Ovary (tissue), 9 donors: ENCODE data around the gene ZBTB47. TPM values are rescaled to one million over a fixed set of nuclear protein-coding genes. Genes with fewer than 3 reads are reported as not detected.

Source experiments
- DNase-seq, 5 donors: peaks; one replicate each; pipeline ENCODE4 v3.0.0-alpha.2; 2019 to 2020
- H3K27ac ChIP-seq, 2 donors: fragments of 200-600 bp; one replicate each; pipeline versions ENCODE4 v1.5.1 to v1.8.0; 2019 to 2022
- H3K27me3 ChIP-seq: fragments of 200-600 bp; one replicate; pipeline ENCODE4 v1.8.0; 2022
- H3K36me3 ChIP-seq: fragments of 200-600 bp; sonication (generic); one replicate; pipeline ENCODE4 v1.5.1; 2019
- H3K4me1 ChIP-seq: one replicate; pipeline ENCODE4 v1.8.1; 2013; ENCODE audit warnings: mild to moderate bottlenecking, moderate library complexity; ENCODE audit not compliant: insufficient read depth
- H3K4me3 ChIP-seq: fragments of 200-600 bp; sonication (generic); one replicate; pipeline ENCODE4 v1.5.1; 2017
- H3K9me3 ChIP-seq, 2 donors: fragments of 200-600 bp in 1 of 2; sonication (generic) in 1 of 2; one replicate each; pipeline versions ENCODE4 v1.5.1 to v1.8.1; 2013 to 2019; ENCODE audit warnings: mild to moderate bottlenecking in 1 of 2, moderate library complexity in 1 of 2
- CTCF ChIP-seq, 3 donors: fragments of 450-650 bp in 2 of 3; fragments of 200-600 bp in 1 of 3; IDR thresholded peaks; one replicate each; pipeline versions ENCODE4 v1.5.1 to v1.8.0; 2016 to 2022; ENCODE audit warnings: antibody characterized with exemption in 3 of 3, mild to moderate bottlenecking in 1 of 3
- EP300 ChIP-seq: sonication (generic); formaldehyde crosslinking; IDR thresholded peaks from one replicate; pipeline ENCODE4 v1.6.1; 2017; ENCODE audit warnings: antibody characterized with exemption
- POLR2A ChIP-seq: fragments of 450-650 bp; IDR thresholded peaks from one replicate; pipeline ENCODE4 v1.6.1; 2017; ENCODE audit warnings: antibody characterized with exemption, mild to moderate bottlenecking, moderate library complexity
- WGBS, 3 donors: extraction: QIAGEN DNeasy Blood & Tissue Kit in 1 of 3; methylation state at CpG; one replicate each; pipeline versions ENCODE4 v1.1.5 to v1.1.7; 2013 to 2017; 5-methylcytosine and 5-hydroxymethylcytosine counted together
- intact Hi-C, 4 donors: fragments of 100-400 bp; cut with DNase I; formaldehyde crosslinking; loops; one replicate each; pipeline versions ENCODE4 v1.11.0 to v1.15.1; 2022 to 2023
- polyA plus RNA-seq, 2 donors: library from polyadenylated mRNA; stranded (reverse); fragments of 200-250 nt in 1 of 2; fragments of 350-450 nt in 1 of 2; fragmentation: Illumina TruSeq in 1 of 2; extraction: RNeasy Lipid Tissue Mini Kit (QIAGEN cat#74804) in 1 of 2; gene quantifications; one replicate each; pipeline ENCODE4 v1.2.3, GENCODE V29; 2013 to 2014
- total RNA-seq, 7 donors: library from RNA; depleted of rRNA in 2 of 7; stranded (reverse); fragments of >200 nt in 2 of 7; fragmentation: NEBNext Ultra II Directional in 3 of 7; extraction: Animal tissue kit (Norgen Biotek cat#: 25700) in 3 of 7; gene quantifications; one replicate each; pipeline versions ENCODE4 v1.1.0 to v1.2.4, GENCODE V29; 2016 to 2023
- donor health status: DM: no; HTN: no; CAD: no; lungs with moderate emphysema.
- donor health status: DM: no; HTN: no; CAD: no.
- donor health status: Bipolar disorder and iron deficiency.
- donor health status: DM: yes; HTN: yes; CAD: no.
- donor health status: DM: no; HTN: no; CAD: no.
- donor health status: DM: yes; HTN: yes; CAD: no.

ZBTB47 gene
- total and polyA plus RNA-seq, 9 donors = 7.7 to 41.9 (median 25.0) TPM

DNA sequence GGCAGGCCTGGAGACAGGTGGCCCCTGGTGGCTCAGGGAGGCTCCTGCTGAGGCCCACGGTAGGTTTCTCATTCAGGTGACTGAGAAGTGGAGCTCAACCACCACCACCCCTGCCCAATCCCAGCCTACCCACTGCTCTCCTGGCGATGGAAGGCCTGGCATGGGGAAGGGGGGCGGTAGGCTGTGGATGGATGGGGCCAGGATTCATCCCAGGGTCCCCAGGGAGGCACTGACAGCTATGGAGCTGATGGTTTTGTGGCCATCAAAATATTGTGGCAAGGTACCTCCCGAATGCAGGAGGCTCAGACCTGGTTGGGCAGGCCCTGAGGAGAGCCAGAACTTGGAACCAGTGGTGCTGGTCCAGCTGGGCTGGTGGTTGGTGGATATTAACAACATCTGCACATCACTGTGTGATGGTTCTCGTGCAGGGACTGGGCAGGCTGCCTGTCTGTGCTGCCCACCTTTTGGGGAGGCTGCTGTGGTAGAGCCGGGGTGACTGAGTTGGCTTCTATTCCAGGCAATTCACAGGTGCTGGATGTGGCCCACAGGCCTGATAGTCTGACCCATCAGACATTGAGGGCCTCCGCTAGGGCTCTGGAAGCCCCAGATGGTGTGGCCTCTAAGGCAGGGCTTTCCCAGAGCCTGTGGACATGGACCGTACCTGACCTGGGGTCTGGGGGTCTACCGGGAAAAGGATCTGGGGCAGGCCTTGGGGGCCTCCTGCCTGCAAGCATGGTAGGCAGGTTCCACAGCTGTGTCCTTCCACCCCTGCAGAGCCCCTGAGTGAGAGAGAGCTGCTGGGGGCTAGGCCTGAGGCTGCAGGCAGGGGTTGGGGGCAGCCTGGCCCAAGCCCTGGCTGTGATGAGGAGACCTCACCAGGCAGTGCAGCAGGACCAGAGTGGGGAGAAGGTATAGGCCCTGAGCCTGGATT lies 3.4 kb downstream of the ZBTB47 start:
- intact Hi-C loops = loop anchor here in 1 of 4 donors (10.0 kb wide), 1 partner anchor 88 kb away; no protein-coding TSS in a partner anchor
- H3K27me3 ChIP-seq = no peaks in the 10 kb centered on the region
- 80 to 89% (median 87%) methylated on average over 8 to 9 of the region's 9 CpGs for WGBS, 3 donors
- TF ChIP-seq CTCF (IDR thresholded peaks at IDR 0.05) (no peak), POLR2A (no peak), EP300 (no peak)
- no peak overlapping the region for H3K27ac ChIP-seq
- H3K4me3 ChIP-seq = no peak overlapping the region
- no peaks in the 10 kb centered on the region for H3K36me3 ChIP-seq
- H3K9me3 ChIP-seq = no peaks in the 10 kb centered on the region
- peak in 2 of 5 donors; percentile 10 to 21 for DNase-seq
- peaks cover 14% of the 10 kb centered on the region for H3K4me1 ChIP-seq

DNA sequence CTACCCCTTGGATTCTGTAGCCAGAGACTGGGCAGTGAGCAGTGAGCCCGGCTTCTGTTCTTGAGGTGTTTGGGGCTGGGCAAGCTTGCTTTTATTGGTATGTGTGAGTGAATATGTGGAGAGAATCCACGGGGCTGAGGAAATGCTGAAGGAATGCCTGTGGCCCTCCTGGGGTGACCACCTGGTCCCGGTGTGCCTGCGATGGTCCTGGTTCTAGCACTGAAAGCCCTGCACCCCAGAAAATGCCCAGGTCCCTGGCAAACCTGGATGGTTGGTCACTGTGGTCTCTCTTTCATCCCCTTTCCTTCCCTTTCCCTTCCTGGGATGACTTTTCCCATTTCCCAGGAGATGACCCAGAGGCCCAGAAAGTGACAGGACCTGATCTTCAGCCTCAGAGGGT lies 4.2 kb downstream of the ZBTB47 start:
- Histone ChIP-seq H3K4me1 (peaks cover 9% of the 10 kb centered on the region), H3K9me3 (no peaks in the 10 kb centered on the region)
- intact Hi-C loops = loop anchor here in 1 of 4 donors (10.0 kb wide), 1 partner anchor 87 kb away; no protein-coding TSS in a partner anchor

GRCh38 chr3:42658091-42658770 lies 4.7 kb downstream of the ZBTB47 start:
- Histone ChIP-seq H3K27me3 (no peaks in the 10 kb centered on the region), H3K36me3 (no peaks in the 10 kb centered on the region), H3K27ac (no peak overlapping the region), H3K9me3 (no peaks in the 10 kb centered on the region), H3K4me3 (no peak overlapping the region), H3K4me1 (peaks cover 3% of the 10 kb centered on the region)
- peak in 3 of 5 donors; percentile 16 to 31 (median 25) for DNase-seq
- intact Hi-C loops = loop anchor here in 1 of 4 donors (10.0 kb wide), 1 partner anchor 87 kb away; no protein-coding TSS in a partner anchor
- TF ChIP-seq EP300 (no peak), POLR2A (no peak), CTCF (IDR thresholded peaks at IDR 0.05) (no peak)
- 84 to 87% (median 86%) methylated on average over 32 to 34 of the region's 34 CpGs for WGBS, 3 donors

More for the DNA sequence above, 4.2 kb downstream of the ZBTB47 start:
- 61 to 86% (median 65%) methylated on average over 4 of the region's 4 CpGs for WGBS, 3 donors
- no peak overlapping the region for H3K27ac ChIP-seq
- H3K27me3 ChIP-seq = no peaks in the 10 kb centered on the region
- DNase-seq = no peak
- TF ChIP-seq CTCF (IDR thresholded peaks at IDR 0.05) (no peak), EP300 (no peak), POLR2A (no peak)
- H3K4me3 ChIP-seq = no peak overlapping the region
- no peaks in the 10 kb centered on the region for H3K36me3 ChIP-seq

DNA sequence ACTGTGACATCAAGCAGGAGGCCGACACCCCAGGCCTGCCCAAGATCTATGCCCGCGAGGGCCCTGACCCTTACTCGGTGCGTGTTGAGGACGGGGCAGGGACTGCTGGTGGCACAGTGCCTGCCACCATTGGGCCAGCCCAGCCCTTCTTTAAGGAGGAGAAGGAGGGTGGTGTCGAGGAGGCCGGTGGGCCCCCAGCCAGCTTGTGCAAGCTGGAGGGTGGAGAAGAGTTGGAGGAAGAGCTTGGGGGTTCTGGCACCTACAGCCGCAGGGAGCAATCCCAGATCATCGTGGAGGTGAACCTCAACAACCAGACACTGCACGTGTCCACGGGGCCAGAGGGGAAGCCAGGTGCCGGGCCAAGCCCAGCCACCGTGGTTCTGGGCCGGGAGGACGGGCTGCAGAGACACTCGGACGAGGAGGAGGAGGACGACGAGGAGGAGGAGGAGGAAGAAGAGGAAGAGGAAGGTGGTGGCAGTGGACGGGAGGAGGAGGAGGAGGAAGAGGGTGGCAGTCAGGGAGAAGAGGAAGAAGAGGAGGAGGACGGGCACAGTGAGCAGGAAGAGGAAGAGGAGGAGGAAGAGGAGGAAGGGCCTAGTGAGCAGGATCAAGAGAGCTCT lies 5.4 kb downstream of the ZBTB47 start:
- H3K27me3 ChIP-seq = no peaks in the 10 kb centered on the region
- H3K9me3 ChIP-seq = no peaks in the 10 kb centered on the region
- TF ChIP-seq EP300 (no peak), POLR2A (no peak), CTCF (IDR thresholded peaks at IDR 0.05) (no peak)
- no peaks in the 10 kb centered on the region for H3K36me3 ChIP-seq
- DNase-seq = peak in 1 of 5 donors; percentile 21
- H3K4me3 ChIP-seq = no peak overlapping the region
- peaks cover 1% of the 10 kb centered on the region for H3K4me1 ChIP-seq
- H3K27ac ChIP-seq = no peak overlapping the region
- intact Hi-C loops = loop anchor here in 1 of 4 donors (10.0 kb wide), 1 partner anchor 86 kb away; no protein-coding TSS in a partner anchor
- 62 to 70% (median 66%) methylated on average over 22 of the region's 22 CpGs for WGBS, 3 donors
